ENCODE results near the gene CHST14.
"Not testable (repeated sequence)": the region's sequence is repeated elsewhere in the genome, so short reads cannot be mapped to it uniquely, and the experiment has no call there.

Gene CHST14

DNA sequence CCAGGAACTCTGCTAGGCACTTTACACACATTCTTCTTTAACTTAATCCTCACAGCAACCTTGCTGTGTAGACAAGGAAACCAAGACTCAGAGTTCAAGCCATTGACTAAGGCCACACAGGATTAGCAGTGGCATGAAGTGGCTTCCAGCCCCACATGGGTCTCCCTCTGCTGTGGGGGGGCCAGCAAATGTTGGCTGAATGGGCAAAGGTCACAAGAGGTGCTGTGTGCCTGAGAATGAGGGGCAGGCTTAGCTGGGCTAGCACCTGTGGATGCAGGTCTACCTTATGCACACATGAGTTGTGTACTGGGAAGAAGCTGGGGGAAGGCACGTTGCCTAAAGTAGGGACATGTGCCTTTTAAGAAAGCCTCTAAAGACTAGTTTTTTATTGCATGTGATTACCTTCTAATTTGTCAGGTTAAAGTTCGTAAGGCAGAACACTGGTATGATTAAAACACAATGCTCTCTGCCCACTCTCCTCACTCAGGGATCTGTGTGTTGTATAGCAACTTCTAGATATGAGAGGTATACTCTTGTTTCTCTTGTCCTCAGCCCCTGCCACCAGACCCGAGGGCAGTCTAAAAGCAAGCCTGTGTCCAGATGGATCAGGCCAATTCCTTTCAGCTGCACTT lies 19.1 kb upstream of the CHST14 start:
- TF ChIP-seq, protein P1, sequence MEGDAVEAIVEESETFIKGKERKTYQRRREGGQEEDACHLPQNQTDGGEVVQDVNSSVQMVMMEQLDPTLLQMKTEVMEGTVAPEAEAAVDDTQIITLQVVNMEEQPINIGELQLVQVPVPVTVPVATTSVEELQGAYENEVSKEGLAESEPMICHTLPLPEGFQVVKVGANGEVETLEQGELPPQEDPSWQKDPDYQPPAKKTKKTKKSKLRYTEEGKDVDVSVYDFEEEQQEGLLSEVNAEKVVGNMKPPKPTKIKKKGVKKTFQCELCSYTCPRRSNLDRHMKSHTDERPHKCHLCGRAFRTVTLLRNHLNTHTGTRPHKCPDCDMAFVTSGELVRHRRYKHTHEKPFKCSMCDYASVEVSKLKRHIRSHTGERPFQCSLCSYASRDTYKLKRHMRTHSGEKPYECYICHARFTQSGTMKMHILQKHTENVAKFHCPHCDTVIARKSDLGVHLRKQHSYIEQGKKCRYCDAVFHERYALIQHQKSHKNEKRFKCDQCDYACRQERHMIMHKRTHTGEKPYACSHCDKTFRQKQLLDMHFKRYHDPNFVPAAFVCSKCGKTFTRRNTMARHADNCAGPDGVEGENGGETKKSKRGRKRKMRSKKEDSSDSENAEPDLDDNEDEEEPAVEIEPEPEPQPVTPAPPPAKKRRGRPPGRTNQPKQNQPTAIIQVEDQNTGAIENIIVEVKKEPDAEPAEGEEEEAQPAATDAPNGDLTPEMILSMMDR (IDR thresholded peaks at IDR 0.05), result no peak
- no peak for TF ChIP-seq ZFX (IDR thresholded peaks at IDR 0.05; ENCODE audit: borderline replicate concordance)
- H3K27ac ChIP-seq, result no peak overlapping the region

DNA sequence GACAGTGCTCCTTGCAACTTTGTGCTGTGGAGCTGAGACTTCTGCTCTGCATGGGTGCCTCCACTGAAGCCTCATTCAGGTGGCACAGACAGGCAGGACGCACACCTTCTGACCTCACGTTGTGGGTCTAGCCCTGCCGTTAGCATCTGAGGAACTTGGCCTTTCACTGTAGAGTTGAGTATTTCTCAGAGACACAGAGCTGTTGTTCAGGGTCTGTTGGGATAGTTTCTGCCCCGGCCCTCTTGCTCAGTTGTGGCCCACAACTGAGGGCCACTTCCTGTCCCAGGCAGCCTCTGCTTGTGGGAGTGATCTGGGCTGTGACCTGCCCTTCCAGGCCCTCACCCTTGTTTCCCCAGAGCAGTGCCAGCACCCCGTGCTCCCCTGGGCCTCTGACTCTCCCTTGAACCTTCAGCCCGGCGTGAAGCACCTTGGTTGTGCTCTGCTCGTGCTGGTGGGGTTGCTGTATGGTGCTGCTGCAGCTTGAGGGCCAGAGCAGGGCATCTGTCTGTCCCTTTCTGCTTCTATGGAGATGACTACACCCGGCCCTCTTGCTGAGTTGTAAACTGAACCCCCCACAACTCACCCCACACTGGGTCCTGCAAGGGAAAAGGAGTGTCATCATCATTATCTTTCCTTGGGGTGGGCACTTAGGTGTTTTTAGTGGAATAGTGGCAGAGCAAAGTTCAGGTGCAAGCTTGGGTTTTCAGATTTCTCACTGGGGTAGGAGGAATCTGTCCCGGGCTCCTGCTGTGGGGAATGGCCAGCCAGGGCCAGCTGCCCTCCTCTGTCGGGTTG lies 18.3 kb upstream of the CHST14 start:
- TF ChIP-seq, protein P1 (IDR thresholded peaks at IDR 0.05), result no peak
- TF ChIP-seq ZFX (IDR thresholded peaks at IDR 0.05; ENCODE audit: borderline replicate concordance), result no peak

DNA sequence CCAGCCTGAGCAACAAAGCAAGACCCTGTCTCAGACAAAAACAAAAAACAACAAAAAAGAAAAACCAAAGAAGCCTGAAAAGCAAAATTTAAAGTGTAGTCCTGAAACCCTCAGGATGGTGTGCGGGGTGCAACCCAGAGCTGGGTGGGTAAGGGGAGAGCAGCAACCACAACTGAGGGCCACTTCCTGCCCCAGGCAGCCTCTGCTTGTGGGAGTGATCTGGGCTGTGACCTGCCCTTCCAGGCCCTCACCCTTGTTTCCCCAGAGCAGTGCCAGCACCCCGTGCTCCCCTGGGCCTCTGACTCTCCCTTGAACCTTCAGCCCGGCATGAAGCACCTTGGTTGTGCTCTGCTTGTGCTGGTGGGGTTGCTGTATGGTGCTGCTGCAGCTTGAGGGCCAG lies 16.8 kb upstream of the CHST14 start:
- not testable (repeated sequence) for H3K27ac ChIP-seq

More for the DNA sequence above, 18.3 kb upstream of the CHST14 start:
- H3K27ac ChIP-seq, result no peak overlapping the region

DNA sequence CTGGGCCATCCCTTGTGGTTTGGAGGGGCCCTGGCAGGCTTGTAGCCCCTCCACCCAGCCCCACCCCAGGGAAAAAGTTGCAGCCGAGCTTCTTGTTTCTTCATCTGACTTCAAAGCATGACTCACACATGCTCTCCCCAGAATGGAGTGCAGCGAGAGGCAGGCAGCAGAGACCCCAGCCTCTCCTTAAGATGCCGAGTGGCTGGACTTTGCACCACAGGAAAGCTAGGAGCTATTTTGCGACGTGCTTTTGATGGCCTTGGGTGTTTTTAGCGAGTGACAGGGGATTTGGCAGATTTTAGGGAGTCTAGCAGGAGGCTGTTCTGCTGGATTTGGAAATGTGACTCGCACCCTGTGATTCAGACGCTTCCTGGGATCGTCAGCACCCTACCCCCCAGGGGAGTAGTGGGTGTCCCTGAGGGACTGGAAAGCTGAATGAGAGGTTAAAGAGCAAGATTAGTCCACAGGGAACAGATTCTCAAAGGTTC lies 15.8 kb upstream of the CHST14 start:
- H3K27ac ChIP-seq, result no peak overlapping the region
- TF ChIP-seq, protein P1 (IDR thresholded peaks at IDR 0.05), result no peak
- no peak for TF ChIP-seq ZFX (IDR thresholded peaks at IDR 0.05; ENCODE audit: borderline replicate concordance)

DNA sequence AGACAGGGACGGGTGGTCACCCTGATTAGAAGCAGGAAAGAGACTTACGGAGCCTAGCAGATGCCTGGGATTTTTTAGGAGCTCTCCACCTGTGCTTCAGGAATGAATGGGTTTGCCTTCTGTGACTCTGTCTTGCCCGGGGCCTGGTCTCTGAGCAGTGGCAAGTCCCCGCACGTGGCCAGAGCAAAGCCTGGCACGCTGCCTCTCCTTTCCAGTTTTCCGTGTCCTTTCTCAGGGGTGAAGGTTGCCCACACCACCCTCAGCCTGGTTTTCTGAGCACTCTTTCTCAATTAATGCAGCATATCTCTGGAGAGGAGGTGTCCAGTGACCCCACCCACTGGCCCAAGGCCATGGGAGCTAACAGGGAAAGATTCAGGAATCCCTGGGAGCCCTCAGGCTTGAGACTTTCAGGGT lies 14.5 kb upstream of the CHST14 start:
- H3K27ac ChIP-seq, result no peak overlapping the region
- TF ChIP-seq ZFX (IDR thresholded peaks at IDR 0.05; ENCODE audit: borderline replicate concordance), result no peak
- TF ChIP-seq, protein P1 (IDR thresholded peaks at IDR 0.05), result no peak

DNA sequence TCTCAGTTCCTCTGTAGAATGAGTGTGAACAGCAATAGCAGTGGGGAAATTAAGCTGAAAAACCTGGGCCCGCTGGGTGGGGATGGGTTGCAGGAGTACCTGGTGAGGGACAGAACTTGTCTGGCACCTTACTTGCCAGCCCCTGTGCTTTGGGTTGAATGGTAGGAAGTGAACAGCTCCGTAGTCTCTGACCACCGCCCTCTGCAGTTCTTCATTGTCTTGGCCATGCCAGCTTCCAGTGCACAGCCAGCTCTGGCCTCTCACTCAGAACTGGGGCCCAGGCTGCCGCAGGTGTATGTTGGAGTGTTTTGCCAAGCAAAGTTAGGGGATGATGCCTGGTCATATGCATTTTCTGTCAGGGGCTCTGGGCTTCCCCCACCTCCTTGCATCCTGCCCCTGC lies 14.0 kb upstream of the CHST14 start:
- no peak overlapping the region for H3K27ac ChIP-seq
- TF ChIP-seq, protein P1 (IDR thresholded peaks at IDR 0.05), result no peak
- no peak for TF ChIP-seq ZFX (IDR thresholded peaks at IDR 0.05; ENCODE audit: borderline replicate concordance)

DNA sequence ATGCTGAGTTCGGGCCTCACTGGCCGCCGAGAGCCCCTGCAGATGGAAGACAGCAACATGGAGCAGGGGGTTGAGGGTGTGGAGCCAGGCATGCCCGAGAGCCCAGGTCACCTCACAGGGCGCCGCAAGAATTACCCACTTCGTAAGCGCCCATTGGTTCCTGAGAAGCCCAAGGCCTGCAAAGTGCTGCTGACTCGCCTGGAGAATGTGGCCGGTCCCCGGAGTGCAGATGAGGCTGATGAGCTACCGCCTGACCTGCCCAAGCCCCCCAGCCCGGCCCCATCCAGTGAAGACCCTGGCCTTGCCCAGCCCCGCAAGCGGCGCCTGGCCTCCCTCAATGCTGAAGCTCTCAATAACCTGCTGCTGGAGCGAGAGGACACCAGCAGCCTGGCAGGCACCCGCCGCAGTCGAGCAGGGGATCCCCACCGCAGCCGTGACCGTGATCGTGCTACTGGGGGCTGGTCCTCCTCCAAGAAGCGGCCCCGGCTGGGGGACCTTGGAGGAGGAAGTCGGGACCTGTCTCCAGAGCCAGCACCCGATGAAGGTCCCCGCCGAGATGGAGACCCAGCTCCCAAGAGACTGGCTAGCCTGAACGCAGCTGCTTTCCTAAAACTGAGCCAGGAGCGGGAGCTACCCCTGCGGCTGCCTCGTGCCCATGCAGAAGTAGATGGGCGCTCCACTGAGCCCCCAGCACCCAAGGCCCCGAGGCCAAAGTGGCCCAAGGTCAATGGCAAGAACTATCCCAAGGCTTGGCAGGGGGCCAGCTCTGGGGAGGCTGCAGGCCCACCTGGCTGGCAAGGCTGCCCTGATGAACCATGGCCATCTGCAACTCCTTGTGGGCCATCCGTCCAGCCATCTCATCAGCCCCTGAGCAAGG lies 12.1 kb upstream of the CHST14 start:
- H3K27ac ChIP-seq, result no peak overlapping the region
- no peak for TF ChIP-seq ZFX (IDR thresholded peaks at IDR 0.05; ENCODE audit: borderline replicate concordance)
- TF ChIP-seq, protein P1 (IDR thresholded peaks at IDR 0.05), result no peak

All from 22Rv1 (cell line).